K562 (cell line): ENCODE data around the gene PFKP. TPM values are rescaled to one million over a fixed set of nuclear protein-coding genes. Genes with fewer than 3 reads are reported as not detected.

Experiments used
- ATAC-seq: fragments of 200-7000 bp; cut with Tn5 transposase; 3 replicates; pipeline ENCODE4 v1.9.1; 2020; ENCODE audit warnings: moderate library complexity
- BruUV-seq: library from RNA; stranded (reverse); fragments of 400-500 nt; replicated peaks from 2 replicates; lab custom pipeline; 2021; lab: Mats Ljungman, UMichigan
- CTCF ChIA-PET: fragments of 300-600 bp; formaldehyde crosslinking; extraction: SDS; loops from one replicate; lab custom pipeline; 2021; ENCODE audit warnings: low intra/inter-chr PET ratio; lab: Yijun Ruan, JAX
- POLR2A ChIA-PET: fragments of 300-600, 350-650 bp; sonication (Branson Sonifier 250); formaldehyde crosslinking; extraction: SDS; loops from one replicate; lab custom pipeline; 2021; ENCODE audit warnings: antibody characterized with exemption, inconsistent platforms; lab: Yijun Ruan, JAX
- DNase-seq, 4 experiments: peaks; one replicate each; pipeline versions ENCODE4 v3.0.0 to v3.0.0-alpha.2; 2011 to 2018; ENCODE audit warnings: low spot score in 3 of 4, mixed read lengths in 3 of 4; ENCODE audit errors: extremely low read depth in 1 of 4
- FAIRE-seq: peaks from 2 replicates; lab custom pipeline; 2011; peaks lifted over from hg19 to GRCh38; lab: Jason Lieb, UNC
- H2AFZ ChIP-seq: 2 replicates; pipeline ENCODE4 v1.6.0; 2011; ENCODE audit warnings: low read depth, low read length, control low read depth, inconsistent platforms
- H3K27ac ChIP-seq: fragments of 200-600 bp; 3 replicates; pipeline ENCODE4 v1.8.0; 2011; ENCODE audit warnings: low read depth, mild to moderate bottlenecking, control low read depth, inconsistent platforms, low read length, moderate library complexity, mixed read lengths; ENCODE audit errors: extremely low read depth
- H3K27me3 ChIP-seq, 2 experiments: fragments of 300-600 bp in 1 of 2; 2 replicates in 1 of 2; 3 replicates in 1 of 2; pipeline versions ENCODE4 v1.6.0 to v1.8.0; 2011; ENCODE audit warnings: inconsistent platforms in 2 of 2, low read length in 2 of 2, mild to moderate bottlenecking in 1 of 2, mixed read lengths in 1 of 2, moderate library complexity in 1 of 2; ENCODE audit not compliant: control insufficient read depth in 2 of 2, insufficient read depth in 2 of 2
- H3K36me3 ChIP-seq: fragments of 300-600 bp; 3 replicates; pipeline ENCODE4 v1.8.0; 2011; ENCODE audit warnings: mild to moderate bottlenecking, low read length, inconsistent platforms; ENCODE audit not compliant: control insufficient read depth, insufficient read depth
- H3K4me1 ChIP-seq, 2 experiments: fragments of 200-600 bp in 1 of 2; replicated peaks in 1 of 2; 2 replicates in 1 of 2; 3 replicates in 1 of 2; pipeline versions ENCODE4 v1.5.1 to v1.8.0; 2011; ENCODE audit warnings: inconsistent platforms in 2 of 2, low read length in 2 of 2, mild to moderate bottlenecking in 1 of 2, mixed read lengths in 1 of 2, moderate library complexity in 1 of 2; ENCODE audit not compliant: control insufficient read depth in 2 of 2, insufficient read depth in 2 of 2
- H3K4me2 ChIP-seq: 2 replicates; pipeline ENCODE4 v1.6.1; 2011; ENCODE audit warnings: low read length, control low read depth, inconsistent platforms, mixed read lengths; ENCODE audit not compliant: insufficient read depth
- H3K4me3 ChIP-seq: fragments of 200-600 bp; sonication (generic), shearing (Covaris generic); 2 replicates; pipeline ENCODE4 v1.5.1; 2016; ENCODE audit warnings: control low read depth, inconsistent platforms
- H3K79me2 ChIP-seq: fragments of 200-600 bp; 3 replicates; pipeline ENCODE4 v1.8.0; 2011; ENCODE audit warnings: low read length, inconsistent platforms; ENCODE audit not compliant: control insufficient read depth, insufficient read depth
- H3K9ac ChIP-seq, 2 experiments: 2 replicates each; pipeline versions ENCODE4 v1.6.0 to v1.6.1; 2011; ENCODE audit warnings: low read depth in 2 of 2, low read length in 2 of 2, control low read depth in 1 of 2, inconsistent platforms in 1 of 2, mild to moderate bottlenecking in 1 of 2, mixed read lengths in 1 of 2; ENCODE audit not compliant: insufficient read depth in 1 of 2
- H3K9me1 ChIP-seq: one replicate; pipeline ENCODE4 v1.6.0; 2011; ENCODE audit warnings: inconsistent platforms, mild to moderate bottlenecking, low read length, moderate library complexity; ENCODE audit not compliant: control insufficient read depth, insufficient read depth
- H3K9me3 ChIP-seq: replicated peaks from 2 replicates; pipeline ENCODE4 v1.5.1; 2011; ENCODE audit warnings: low read depth, low read length, inconsistent platforms; ENCODE audit not compliant: control insufficient read depth, insufficient read depth
- H4K20me1 ChIP-seq: replicated peaks from 2 replicates; pipeline ENCODE4 v1.6.1; 2011; ENCODE audit warnings: low read length, inconsistent platforms, mixed read lengths; ENCODE audit not compliant: control insufficient read depth, insufficient read depth
- CBX2 ChIP-seq: fragments of 200-600 bp; sonication (generic); IDR thresholded peaks from one replicate; pipeline ENCODE4 v1.6.1; 2012; ENCODE audit warnings: mild to moderate bottlenecking, low read length, inconsistent platforms; ENCODE audit not compliant: insufficient read depth, poor library complexity, severe bottlenecking
- COPS2 ChIP-seq: fragments of 450-650 bp; conservative IDR thresholded peaks from 2 replicates; pipeline ENCODE4 v1.6.1; 2016; ENCODE audit warnings: mild to moderate bottlenecking, moderate library complexity
- DPF2 ChIP-seq: fragments of 450-650 bp; IDR thresholded peaks from 2 replicates; pipeline ENCODE4 v1.6.1; 2016
- ID3 ChIP-seq, 2 experiments: fragments of 250-450 bp in 1 of 2; fragments of 450-650 bp in 1 of 2; sonication (Bioruptor Pico) in 1 of 2; IDR thresholded peaks; 2 replicates each; pipeline versions ENCODE4 v1.6.1 to v1.8.0; 2016 to 2021; ENCODE audit warnings: mild to moderate bottlenecking in 2 of 2, moderate library complexity in 2 of 2, missing compliant biosample characterization in 1 of 2, missing genetic modification characterization in 1 of 2
- ILK ChIP-seq: fragments of 450-650 bp; IDR thresholded peaks from 2 replicates; pipeline ENCODE4 v1.6.1; 2016; ENCODE audit warnings: missing genetic modification characterization, low read depth, mild to moderate bottlenecking, missing compliant biosample characterization, moderate library complexity, borderline replicate concordance
- MED1 ChIP-seq: sonication (generic); formaldehyde crosslinking; IDR thresholded peaks from 2 replicates; pipeline ENCODE4 v1.8.1; 2023; ENCODE audit warnings: missing genetic modification reagents, borderline replicate concordance
- MTF1 ChIP-seq: fragments of 250-450 bp; sonication (Bioruptor Pico); IDR thresholded peaks from 2 replicates; pipeline ENCODE4 v1.9.0; 2021; ENCODE audit warnings: moderate library complexity, mild to moderate bottlenecking, inconsistent platforms, borderline replicate concordance
- NR1H2 ChIP-seq: sonication (generic); formaldehyde crosslinking; IDR thresholded peaks from 2 replicates; pipeline ENCODE4 v1.4.0; 2020; ENCODE audit warnings: mild to moderate bottlenecking, missing genetic modification reagents
- OTX1 ChIP-seq: fragments of 450-650 bp; formaldehyde crosslinking; IDR thresholded peaks from 2 replicates; pipeline ENCODE4 v1.4.0; 2022; ENCODE audit warnings: mild to moderate bottlenecking
- RBM34 ChIP-seq: fragments of 200-400 bp; formaldehyde crosslinking; IDR thresholded peaks from 2 replicates; pipeline ENCODE4 v1.6.1; 2018; ENCODE audit warnings: low read length, borderline replicate concordance; ENCODE audit not compliant: insufficient read depth
- RCOR1 ChIP-seq, 2 experiments: IDR thresholded peaks; 2 replicates each; pipeline ENCODE4 v1.6.1; 2012; ENCODE audit warnings: low read depth in 2 of 2, low read length in 2 of 2, borderline replicate concordance in 1 of 2, improper control_type of control experiment in 1 of 2
- SREBF2 ChIP-seq: sonication (generic); formaldehyde crosslinking; IDR thresholded peaks from 2 replicates; pipeline ENCODE4 v1.4.0; 2020; ENCODE audit warnings: mild to moderate bottlenecking, missing genetic modification reagents
- TAL1 ChIP-seq: fragments of 450-650 bp; IDR thresholded peaks from 2 replicates; pipeline ENCODE4 v1.6.1; 2016; ENCODE audit warnings: mild to moderate bottlenecking
- ZNF121 ChIP-seq: sonication (generic); formaldehyde crosslinking; conservative IDR thresholded peaks from 2 replicates; pipeline ENCODE4 v1.8.0; 2022; ENCODE audit warnings: missing genetic modification reagents
- ZNF436 ChIP-seq: fragments of 250-450, 450-650 bp; sonication (Bioruptor Pico); formaldehyde crosslinking; IDR thresholded peaks from 2 replicates; pipeline ENCODE4 v1.7.0; 2020; ENCODE audit warnings: mild to moderate bottlenecking
- ZNF778 ChIP-seq: fragments of 450-650 bp; formaldehyde crosslinking; IDR thresholded peaks from 2 replicates; pipeline ENCODE4 v1.4.0; 2020; ENCODE audit warnings: mild to moderate bottlenecking, moderate library complexity
- WGBS: fragments of 100-300 bp; shearing (Covaris generic); methylation state at CpG from one replicate; pipeline ENCODE4 v1.1.6; 2016; ENCODE audit warnings: low coverage, mixed read lengths; ENCODE audit not compliant: insufficient coverage; ENCODE audit errors: missing lambda C conversion rate; 5-methylcytosine and 5-hydroxymethylcytosine counted together
- in situ Hi-C: fragments of 300-500 bp; cut with MboI; formaldehyde crosslinking; loops from 4 replicates; pipeline ENCODE4 v1.15.0; 2018; ENCODE audit warnings: inconsistent platforms, mixed read lengths
- intact Hi-C: fragments of 100-400 bp; cut with micrococcal nuclease; formaldehyde crosslinking; loops from 2 replicates; pipeline ENCODE4 v1.14.2; 2022
- polyA plus RNA-seq, 8 experiments: library from polyadenylated mRNA; depleted of rRNA in 4 of 8; stranded (reverse) in 5 of 8; unstranded in 3 of 8; fragments of >200 nt; fragmentation: Nextera tagmentation in 2 of 8; fragmentation: Illumina TruSeq in 1 of 8; extraction: Ambion mirVana in 2 of 8; extraction: Trizol in 1 of 8; gene quantifications; 2 replicates each; pipeline versions ENCODE4 v1.2.1 to v1.2.3, GENCODE V29; 2011 to 2014; ENCODE audit warnings: inconsistent platforms in 1 of 8, missing spikeins in 1 of 8
- total RNA-seq, 7 experiments: library from RNA; depleted of rRNA in 6 of 7; stranded (reverse); fragments of >200 nt in 6 of 7; fragmentation: Illumina TruSeq in 2 of 7; extraction: Trizol in 2 of 7; gene quantifications; 2 replicates each; pipeline versions ENCODE4 v1.2.1 to v1.2.3, GENCODE V29; 2011 to 2021; ENCODE audit warnings: low replicate concordance in 1 of 7

Gene PFKP
- total and polyA plus RNA-seq, 9 of the 15 experiments (the other 6 are each of a cell fraction or from before 2014, with no cell fraction given), result 23.5 to 116 (median 62.1) TPM

GRCh38 chr10:3169271-3169670 is 101.9 kb downstream of the PFKP start:
- Histone ChIP-seq H3K27me3 (no peaks in the 10 kb centered on the region), H3K79me2 (peaks cover 25% of the 10 kb centered on the region), H3K9me3 (no peaks in the 10 kb centered on the region), H3K9me1 (no peaks in the 10 kb centered on the region), H4K20me1 (no peaks in the 10 kb centered on the region), H3K4me2 (no peak overlapping the region), H3K4me1 (peaks cover 6 to 19% of the 10 kb centered on the region in 2 experiments; a peak in 4 of 5 replicates), H3K4me3 (no peak overlapping the region), H3K36me3 (peaks cover 61% of the 10 kb centered on the region), H2AFZ (no peak overlapping the region), H3K9ac (no peak overlapping the region), H3K27ac (no peak overlapping the region)
- ChIA-PET CTCF (no interaction called here), POLR2A (interaction anchor here (0.6 kb wide), 2 partner anchors 12 to 609 kb away, joined by 3 to 4 read pairs; no protein-coding TSS in a partner anchor)
- WGBS, result 94% methylated on average over 7 of the region's 10 CpGs
- no peak for ATAC-seq
- TF ChIP-seq ZNF778 (CRISPR knock-in tag), result no peak
- no peak for TF ChIP-seq NR1H2 (CRISPR knock-in tag)
- no peak for TF ChIP-seq RBM34
- FAIRE-seq, result no peak
- intact Hi-C loops (no loop called here), in situ Hi-C loops (no loop called here)
- DNase-seq, result no peak
- no TSS peak for BruUV-seq

GRCh38 chr10:3169673-3170072 is 102.3 kb downstream of the PFKP start:
- DNase-seq, result no peak
- ATAC-seq, result no peak
- in situ Hi-C loops (no loop called here), intact Hi-C loops (loop anchor here (5.0 kb wide), 1 partner anchor 102 kb away; the partner anchor contains the start of gene PFKP)
- peaks cover 6 to 19% of the 10 kb centered on the region in 2 experiments; a peak in 4 of 5 replicates for H3K4me1 ChIP-seq
- no peaks in the 10 kb centered on the region for H3K9me1 ChIP-seq
- no peak overlapping the region for H3K4me3 ChIP-seq
- no peak overlapping the region for H2AFZ ChIP-seq
- BruUV-seq, result no TSS peak
- ChIA-PET CTCF (no interaction called here), POLR2A (interaction anchor here (0.6 kb wide), 2 partner anchors 12 to 608 kb away, joined by 3 to 4 read pairs; no protein-coding TSS in a partner anchor)
- no peak overlapping the region for H3K4me2 ChIP-seq
- no peaks in the 10 kb centered on the region for H3K27me3 ChIP-seq
- peak; percentile 32 for FAIRE-seq
- peaks cover 57% of the 10 kb centered on the region for H3K36me3 ChIP-seq
- WGBS, result 90% methylated on average over 10 of the region's 10 CpGs
- no peaks in the 10 kb centered on the region for H4K20me1 ChIP-seq
- H3K9me3 ChIP-seq, result no peaks in the 10 kb centered on the region
- H3K9ac ChIP-seq, result no peak overlapping the region
- no peak overlapping the region for H3K27ac ChIP-seq
- H3K79me2 ChIP-seq, result peaks cover 25% of the 10 kb centered on the region
- TF ChIP-seq COPS2 (no peak), ID3 (CRISPR knock-in tag; IDR thresholded peaks at IDR 0.05) (no peak), ID3 (tag; IDR thresholded peaks at IDR 0.05) (no peak), MTF1 (CRISPR knock-in tag) (no peak), ILK (tag) (no peak), MED1 (CRISPR knock-in tag) (no peak), ZNF436 (CRISPR knock-in tag) (no peak), SREBF2 (no peak), ZNF121 (CRISPR knock-in tag) (no peak), CBX2 (no peak), OTX1 (CRISPR knock-in tag) (no peak), DPF2 (no peak), RCOR1 (IDR thresholded peaks at IDR 0.05; ENCODE audit: borderline replicate concordance in 1 of 2, low read depth in 2 of 2, low read length in 2 of 2) (no peak), TAL1 (no peak)
